WTC11 (cell line): ENCODE measurements around the gene FASTK. TPM values are rescaled to one million over a fixed set of nuclear protein-coding genes. Genes with fewer than 3 reads are reported as not detected.

Experiments
- ATAC-seq: fragments of 200-7000 bp; cut with Tn5 transposase; 2 replicates; pipeline ENCODE4 v1.10.0; 2021; ENCODE audit warnings: mild to moderate bottlenecking, moderate library complexity
- CTCF ChIA-PET: fragments of 300-600 bp; sonication (Branson Sonifier 250); formaldehyde crosslinking; loops from one replicate; lab custom pipeline; 2021; ENCODE audit warnings: antibody characterized with exemption; lab: Charles Lee
- POLR2A ChIA-PET: fragments of 350-600 bp; sonication (Branson Sonifier 250); formaldehyde crosslinking; loops from one replicate; lab custom pipeline; 2021; ENCODE audit warnings: antibody characterized with exemption; lab: Charles Lee
- DNase-seq: peaks from one replicate; pipeline ENCODE4 v3.0.0; 2021; ENCODE audit warnings: low spot score
- H3K27ac Mint-ChIP-seq: 2 replicates; pipeline ENCODE4 v1.8.0; 2021; ENCODE audit warnings: mixed read lengths
- H3K27me3 Mint-ChIP-seq: 2 replicates; pipeline ENCODE4 v1.8.0; 2021; ENCODE audit warnings: low read depth, mild to moderate bottlenecking, moderate library complexity, mixed read lengths
- H3K36me3 Mint-ChIP-seq: 2 replicates; pipeline ENCODE4 v1.8.0; 2021; ENCODE audit warnings: mixed read lengths
- H3K4me1 Mint-ChIP-seq: 2 replicates; pipeline ENCODE4 v1.8.0; 2022; ENCODE audit warnings: mixed read lengths
- H3K4me3 Mint-ChIP-seq: 2 replicates; pipeline ENCODE4 v1.8.0; 2021; ENCODE audit warnings: mild to moderate bottlenecking, moderate library complexity, mixed read lengths
- H3K9me3 Mint-ChIP-seq: 2 replicates; pipeline ENCODE4 v1.8.0; 2021; ENCODE audit warnings: mixed read lengths
- ATF1 ChIP-seq: sonication (generic); formaldehyde crosslinking; IDR thresholded peaks from 2 replicates; pipeline ENCODE4 v1.8.1; 2023; ENCODE audit warnings: mild to moderate bottlenecking, moderate library complexity, missing genetic modification reagents
- ELF4 ChIP-seq: sonication (generic); formaldehyde crosslinking; IDR thresholded peaks from 2 replicates; pipeline ENCODE4 v1.8.1; 2022; ENCODE audit warnings: low read depth, mild to moderate bottlenecking, moderate library complexity, missing genetic modification reagents
- FOXP1 ChIP-seq: sonication (generic); formaldehyde crosslinking; IDR thresholded peaks from 2 replicates; pipeline ENCODE4 v1.8.0; 2022; ENCODE audit warnings: missing genetic modification reagents, mild to moderate bottlenecking, moderate library complexity, borderline replicate concordance
- GRHL2 ChIP-seq: fragments of 250-450 bp; sonication (Bioruptor Pico); IDR thresholded peaks from 2 replicates; pipeline ENCODE4 v1.8.0; 2022; ENCODE audit warnings: mild to moderate bottlenecking, moderate library complexity; ENCODE audit not compliant: insufficient replicate concordance, severe bottlenecking
- HMGA2 ChIP-seq: fragments of 250-450 bp; sonication (Bioruptor Pico); IDR thresholded peaks from 2 replicates; pipeline ENCODE4 v1.4.0; 2021; ENCODE audit warnings: mild to moderate bottlenecking, moderate library complexity
- JAZF1 ChIP-seq: fragments of 250-450 bp; sonication (Bioruptor Pico); IDR thresholded peaks from 2 replicates; pipeline ENCODE4 v1.9.0; 2021; ENCODE audit warnings: moderate library complexity, mild to moderate bottlenecking, inconsistent platforms
- JUN ChIP-seq: sonication (generic); formaldehyde crosslinking; IDR thresholded peaks from 2 replicates; pipeline ENCODE4 v1.8.0; 2023; ENCODE audit warnings: mild to moderate bottlenecking, missing genetic modification reagents
- KAT7 ChIP-seq: sonication (generic); formaldehyde crosslinking; IDR thresholded peaks from 2 replicates; pipeline ENCODE4 v1.8.1; 2023; ENCODE audit warnings: missing genetic modification reagents, mild to moderate bottlenecking, borderline replicate concordance
- MAX ChIP-seq: sonication (generic); formaldehyde crosslinking; IDR thresholded peaks from 2 replicates; pipeline ENCODE4 v1.8.0; 2022; ENCODE audit warnings: mild to moderate bottlenecking, missing genetic modification reagents
- NR1H2 ChIP-seq: sonication (generic); formaldehyde crosslinking; IDR thresholded peaks from 2 replicates; pipeline ENCODE4 v1.9.0; 2021; ENCODE audit warnings: mild to moderate bottlenecking, moderate library complexity, missing genetic modification reagents
- NR3C1 ChIP-seq: sonication (generic); formaldehyde crosslinking; conservative IDR thresholded peaks from 2 replicates; pipeline ENCODE4 v1.8.1; 2023; ENCODE audit warnings: low read depth, mild to moderate bottlenecking, missing genetic modification reagents
- RELA ChIP-seq: sonication (generic); formaldehyde crosslinking; IDR thresholded peaks from 2 replicates; pipeline ENCODE4 v1.8.1; 2022; ENCODE audit warnings: missing genetic modification reagents, mild to moderate bottlenecking, borderline replicate concordance
- TCF7 ChIP-seq: sonication (generic); formaldehyde crosslinking; IDR thresholded peaks from 2 replicates; pipeline ENCODE4 v1.8.0; 2022; ENCODE audit warnings: mild to moderate bottlenecking, low read depth, missing genetic modification reagents, moderate library complexity
- USF2 ChIP-seq: sonication (generic); formaldehyde crosslinking; IDR thresholded peaks from 2 replicates; pipeline ENCODE4 v1.8.1; 2023; ENCODE audit warnings: mild to moderate bottlenecking, missing genetic modification reagents, moderate library complexity
- ZNF138 ChIP-seq: sonication (generic); formaldehyde crosslinking; conservative IDR thresholded peaks from 2 replicates; pipeline ENCODE4 v1.8.1; 2022; ENCODE audit warnings: mild to moderate bottlenecking, moderate library complexity, missing genetic modification reagents
- ZNF317 ChIP-seq: sonication (generic); formaldehyde crosslinking; IDR thresholded peaks from 2 replicates; pipeline ENCODE4 v1.8.1; 2023; ENCODE audit warnings: low read depth, mild to moderate bottlenecking, moderate library complexity, missing genetic modification reagents, borderline replicate concordance
- ZNF416 ChIP-seq: fragments of 250-450 bp; sonication (Bioruptor Pico); IDR thresholded peaks from 2 replicates; pipeline ENCODE4 v1.9.0; 2021; ENCODE audit warnings: mild to moderate bottlenecking, inconsistent platforms
- ZNF425 ChIP-seq: fragments of 250-450 bp; sonication (Bioruptor Pico); conservative IDR thresholded peaks from 2 replicates; pipeline ENCODE4 v1.9.0; 2021; ENCODE audit warnings: mild to moderate bottlenecking
- total RNA-seq: library from RNA; stranded (reverse); gene quantifications from 3 replicates; pipeline ENCODE4 v1.2.3, GENCODE V29; 2021
- TF ChIP-seq, protein P1 (sequence below): sonication (generic); formaldehyde crosslinking; conservative IDR thresholded peaks from 2 replicates; pipeline ENCODE4 v1.8.1; 2022; ENCODE audit warnings: mild to moderate bottlenecking, missing genetic modification reagents
- TF ChIP-seq, protein P2 (sequence below): sonication (generic); formaldehyde crosslinking; IDR thresholded peaks from 2 replicates; pipeline ENCODE4 v1.8.1; 2023; ENCODE audit warnings: mild to moderate bottlenecking, missing genetic modification reagents, moderate library complexity
- TF ChIP-seq, protein P3 (sequence below): sonication (generic); formaldehyde crosslinking; IDR thresholded peaks from 2 replicates; pipeline ENCODE4 v1.8.1; 2023; ENCODE audit warnings: mild to moderate bottlenecking, missing genetic modification reagents, borderline replicate concordance
- TF ChIP-seq, protein P4 (sequence below): fragments of 250-450 bp; sonication (Bioruptor Pico); IDR thresholded peaks from 2 replicates; pipeline ENCODE4 v2.1.2; 2022; ENCODE audit warnings: mild to moderate bottlenecking, moderate library complexity
- TF ChIP-seq, protein P5 (sequence below): fragments of 200-600 bp; IDR thresholded peaks from 2 replicates; pipeline ENCODE4 v1.8.0; 2022; ENCODE audit warnings: antibody characterized with exemption

FASTK gene
- total RNA-seq, 1 experiment from 2014 or later: 70.2 TPM

- no peak for TF ChIP-seq ZNF425 (CRISPR knock-in tag)
- TF ChIP-seq RELA (CRISPR knock-in tag): no peak
- no peak for TF ChIP-seq FOXP1 (CRISPR knock-in tag)
- TF ChIP-seq NR3C1 (CRISPR knock-in tag): no peak
Measured at GRCh38 chr7:151032936-151033863, 47.4 kb downstream of the FASTK start (continued).

DNA sequence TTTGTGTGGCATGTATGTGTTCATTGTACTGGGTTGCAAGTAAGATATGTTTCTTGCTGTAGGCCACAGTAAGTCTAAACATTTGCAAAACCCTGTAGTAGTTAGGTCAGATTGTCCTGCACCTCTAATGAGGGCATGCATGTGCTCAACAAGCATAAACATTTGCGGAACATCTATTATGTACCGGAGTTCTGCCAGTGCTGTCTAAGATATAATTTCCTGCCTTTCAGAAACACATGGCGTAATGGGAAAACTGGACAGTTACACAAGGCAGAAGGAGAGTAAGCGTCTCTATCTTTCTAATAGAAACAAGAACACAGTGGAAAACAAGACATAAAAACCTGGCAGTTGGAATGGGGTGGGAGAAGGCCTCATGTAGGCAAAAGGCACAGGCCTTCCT lies 49.6 kb downstream of the FASTK start:
- DNase-seq (no peak), ATAC-seq (no peak)
- no peak overlapping the region for H3K4me3 Mint-ChIP-seq
- no peaks in the 10 kb centered on the region for H3K27me3 Mint-ChIP-seq
- no peaks in the 10 kb centered on the region for H3K36me3 Mint-ChIP-seq
- H3K9me3 Mint-ChIP-seq: no peaks in the 10 kb centered on the region
- no peak for TF ChIP-seq HMGA2 (CRISPR knock-in tag)
- TF ChIP-seq, protein P1, sequence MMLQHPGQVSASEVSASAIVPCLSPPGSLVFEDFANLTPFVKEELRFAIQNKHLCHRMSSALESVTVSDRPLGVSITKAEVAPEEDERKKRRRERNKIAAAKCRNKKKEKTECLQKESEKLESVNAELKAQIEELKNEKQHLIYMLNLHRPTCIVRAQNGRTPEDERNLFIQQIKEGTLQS (CRISPR knock-in tag): no peak
- TF ChIP-seq, protein P2, sequence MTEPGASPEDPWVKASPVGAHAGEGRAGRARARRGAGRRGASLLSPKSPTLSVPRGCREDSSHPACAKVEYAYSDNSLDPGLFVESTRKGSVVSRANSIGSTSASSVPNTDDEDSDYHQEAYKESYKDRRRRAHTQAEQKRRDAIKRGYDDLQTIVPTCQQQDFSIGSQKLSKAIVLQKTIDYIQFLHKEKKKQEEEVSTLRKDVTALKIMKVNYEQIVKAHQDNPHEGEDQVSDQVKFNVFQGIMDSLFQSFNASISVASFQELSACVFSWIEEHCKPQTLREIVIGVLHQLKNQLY (CRISPR knock-in tag): no peak
- no peak for TF ChIP-seq JAZF1
- TF ChIP-seq NR1H2 (CRISPR knock-in tag): no peak
- no peak for TF ChIP-seq GRHL2 (CRISPR knock-in tag)
- no peak for TF ChIP-seq KAT7
- no peak for TF ChIP-seq ZNF416
- no peak for TF ChIP-seq ZNF138 (CRISPR knock-in tag)
- TF ChIP-seq ZNF317 (CRISPR knock-in tag): no peak
- TF ChIP-seq, protein P3, sequence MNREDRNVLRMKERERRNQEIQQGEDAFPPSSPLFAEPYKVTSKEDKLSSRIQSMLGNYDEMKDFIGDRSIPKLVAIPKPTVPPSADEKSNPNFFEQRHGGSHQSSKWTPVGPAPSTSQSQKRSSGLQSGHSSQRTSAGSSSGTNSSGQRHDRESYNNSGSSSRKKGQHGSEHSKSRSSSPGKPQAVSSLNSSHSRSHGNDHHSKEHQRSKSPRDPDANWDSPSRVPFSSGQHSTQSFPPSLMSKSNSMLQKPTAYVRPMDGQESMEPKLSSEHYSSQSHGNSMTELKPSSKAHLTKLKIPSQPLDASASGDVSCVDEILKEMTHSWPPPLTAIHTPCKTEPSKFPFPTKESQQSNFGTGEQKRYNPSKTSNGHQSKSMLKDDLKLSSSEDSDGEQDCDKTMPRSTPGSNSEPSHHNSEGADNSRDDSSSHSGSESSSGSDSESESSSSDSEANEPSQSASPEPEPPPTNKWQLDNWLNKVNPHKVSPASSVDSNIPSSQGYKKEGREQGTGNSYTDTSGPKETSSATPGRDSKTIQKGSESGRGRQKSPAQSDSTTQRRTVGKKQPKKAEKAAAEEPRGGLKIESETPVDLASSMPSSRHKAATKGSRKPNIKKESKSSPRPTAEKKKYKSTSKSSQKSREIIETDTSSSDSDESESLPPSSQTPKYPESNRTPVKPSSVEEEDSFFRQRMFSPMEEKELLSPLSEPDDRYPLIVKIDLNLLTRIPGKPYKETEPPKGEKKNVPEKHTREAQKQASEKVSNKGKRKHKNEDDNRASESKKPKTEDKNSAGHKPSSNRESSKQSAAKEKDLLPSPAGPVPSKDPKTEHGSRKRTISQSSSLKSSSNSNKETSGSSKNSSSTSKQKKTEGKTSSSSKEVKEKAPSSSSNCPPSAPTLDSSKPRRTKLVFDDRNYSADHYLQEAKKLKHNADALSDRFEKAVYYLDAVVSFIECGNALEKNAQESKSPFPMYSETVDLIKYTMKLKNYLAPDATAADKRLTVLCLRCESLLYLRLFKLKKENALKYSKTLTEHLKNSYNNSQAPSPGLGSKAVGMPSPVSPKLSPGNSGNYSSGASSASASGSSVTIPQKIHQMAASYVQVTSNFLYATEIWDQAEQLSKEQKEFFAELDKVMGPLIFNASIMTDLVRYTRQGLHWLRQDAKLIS: no peak
- no peak for TF ChIP-seq JUN (CRISPR knock-in tag)
- TF ChIP-seq, protein P4, sequence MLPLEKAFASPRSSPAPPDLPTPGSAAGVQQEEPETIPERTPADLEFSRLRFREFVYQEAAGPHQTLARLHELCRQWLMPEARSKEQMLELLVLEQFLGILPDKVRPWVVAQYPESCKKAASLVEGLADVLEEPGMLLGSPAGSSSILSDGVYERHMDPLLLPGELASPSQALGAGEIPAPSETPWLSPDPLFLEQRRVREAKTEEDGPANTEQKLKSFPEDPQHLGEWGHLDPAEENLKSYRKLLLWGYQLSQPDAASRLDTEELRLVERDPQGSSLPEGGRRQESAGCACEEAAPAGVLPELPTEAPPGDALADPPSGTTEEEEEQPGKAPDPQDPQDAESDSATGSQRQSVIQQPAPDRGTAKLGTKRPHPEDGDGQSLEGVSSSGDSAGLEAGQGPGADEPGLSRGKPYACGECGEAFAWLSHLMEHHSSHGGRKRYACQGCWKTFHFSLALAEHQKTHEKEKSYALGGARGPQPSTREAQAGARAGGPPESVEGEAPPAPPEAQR: no peak
- no peak for TF ChIP-seq ELF4
- TF ChIP-seq TCF7 (CRISPR knock-in tag): no peak
- TF ChIP-seq ATF1 (CRISPR knock-in tag): no peak
- no peak for TF ChIP-seq MAX (CRISPR knock-in tag)
- TF ChIP-seq, protein P5, sequence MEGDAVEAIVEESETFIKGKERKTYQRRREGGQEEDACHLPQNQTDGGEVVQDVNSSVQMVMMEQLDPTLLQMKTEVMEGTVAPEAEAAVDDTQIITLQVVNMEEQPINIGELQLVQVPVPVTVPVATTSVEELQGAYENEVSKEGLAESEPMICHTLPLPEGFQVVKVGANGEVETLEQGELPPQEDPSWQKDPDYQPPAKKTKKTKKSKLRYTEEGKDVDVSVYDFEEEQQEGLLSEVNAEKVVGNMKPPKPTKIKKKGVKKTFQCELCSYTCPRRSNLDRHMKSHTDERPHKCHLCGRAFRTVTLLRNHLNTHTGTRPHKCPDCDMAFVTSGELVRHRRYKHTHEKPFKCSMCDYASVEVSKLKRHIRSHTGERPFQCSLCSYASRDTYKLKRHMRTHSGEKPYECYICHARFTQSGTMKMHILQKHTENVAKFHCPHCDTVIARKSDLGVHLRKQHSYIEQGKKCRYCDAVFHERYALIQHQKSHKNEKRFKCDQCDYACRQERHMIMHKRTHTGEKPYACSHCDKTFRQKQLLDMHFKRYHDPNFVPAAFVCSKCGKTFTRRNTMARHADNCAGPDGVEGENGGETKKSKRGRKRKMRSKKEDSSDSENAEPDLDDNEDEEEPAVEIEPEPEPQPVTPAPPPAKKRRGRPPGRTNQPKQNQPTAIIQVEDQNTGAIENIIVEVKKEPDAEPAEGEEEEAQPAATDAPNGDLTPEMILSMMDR: no peak
- TF ChIP-seq USF2 (CRISPR knock-in tag): no peak
- TF ChIP-seq, all 79 proteins: peak for 0
- peaks cover 24% of the 10 kb centered on the region for H3K4me1 Mint-ChIP-seq
- ChIA-PET POLR2A (no interaction called here), CTCF (interaction anchor here (4.4 kb wide), 1 partner anchor 13 kb away, joined by 32 read pairs; no protein-coding TSS in a partner anchor)
- H3K27ac Mint-ChIP-seq: no peak overlapping the region
